ENCODE measurements around the gene DYDC1. TPM values are rescaled to one million over a fixed set of nuclear protein-coding genes. Genes with fewer than 3 reads are reported as not detected.

DYDC1 gene
- total RNA-seq, 1 donor from 2014 or later = not detected

DNA sequence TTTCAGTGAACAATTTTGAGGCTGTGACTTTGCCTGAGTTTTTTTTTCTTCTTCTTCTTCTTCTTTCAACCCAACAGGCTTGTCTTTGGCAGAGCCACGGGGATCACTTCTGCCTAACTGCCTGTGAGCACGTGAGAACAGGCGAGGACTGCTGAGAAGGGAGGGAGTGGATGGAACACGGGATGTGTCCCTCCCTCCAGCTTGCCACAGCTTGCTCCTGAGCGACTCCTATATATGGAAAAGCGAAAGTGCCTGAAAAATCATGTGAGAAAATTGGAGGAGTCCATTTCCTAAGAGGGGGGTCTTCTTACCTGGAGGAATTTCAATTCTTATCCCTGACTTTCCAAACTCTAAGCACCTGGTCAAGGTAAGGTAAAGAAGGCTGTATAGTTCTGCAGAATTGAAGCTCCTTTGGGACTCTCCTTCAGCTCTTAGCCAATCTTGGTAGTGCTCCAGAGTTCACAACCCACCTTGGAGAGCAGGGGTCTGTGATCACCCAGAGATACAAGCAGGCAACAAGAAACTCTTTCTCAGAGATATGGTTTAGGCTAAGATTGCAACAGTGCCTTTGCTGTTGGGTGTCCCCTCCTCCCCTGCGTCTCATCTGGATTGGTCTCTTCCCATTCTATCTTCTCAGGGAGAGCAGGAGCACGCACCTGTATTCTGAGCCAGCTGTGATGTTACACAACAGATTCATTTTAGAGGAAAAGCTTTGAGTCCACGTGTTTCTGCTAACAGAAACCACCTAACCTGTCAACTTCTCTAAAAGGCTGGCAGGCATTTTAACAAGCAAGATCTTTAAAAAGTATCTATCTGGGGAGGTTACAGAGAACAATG is 66.9 kb downstream of the DYDC1 start, which contains the start of gene MAT1A:
TSS of gene MAT1A (minus strand) at position 208 of the 837 bp plus-strand sequence. CDS start 235 bp downstream, outside the sequence.
- Histone ChIP-seq H3K79me2 (ENCODE audit: insufficient read depth, low read length) (no peaks in the 10 kb centered on the region), H3K4me3 (ENCODE audit: insufficient read depth, low read depth, low read length) (no peak within 1 kb of the TSS), H2AFZ (ENCODE audit: low read depth, low read length) (no peak within 1 kb of the TSS), H3K9ac (ENCODE audit: low read length) (no peak within 1 kb of the TSS), H3K4me2 (ENCODE audit: low read length) (no peak within 1 kb of the TSS), H4K20me1 (ENCODE audit: insufficient read depth, low read length) (no peaks in the 10 kb centered on the region), H3K4me1 (ENCODE audit: insufficient read depth, low read length) (no peaks in the 10 kb centered on the region), H3K27ac (ENCODE audit: low read depth, low read length) (no peak within 1 kb of the TSS), H3K27me3 (ENCODE audit: insufficient read depth, low read length) (peaks cover 6% of the 10 kb centered on the region), H3K36me3 (ENCODE audit: insufficient read depth, low read length) (no peaks in the 10 kb centered on the region), H3K9me3 (ENCODE audit: insufficient read depth, low read depth, low read length) (no peaks in the 10 kb centered on the region)
- Mint-ChIP-seq H3K36me3 (ENCODE audit: low read depth, unreplicated experiment) (no peaks in the 10 kb centered on the region), H3K4me1 (ENCODE audit: low read depth, unreplicated experiment) (no peaks in the 10 kb centered on the region), H3K9me3 (ENCODE audit: unreplicated experiment) (peaks cover 2% of the 10 kb centered on the region), H3K27ac (ENCODE audit: unreplicated experiment) (no peak within 1 kb of the TSS), H3K4me3 (ENCODE audit: unreplicated experiment) (no peak within 1 kb of the TSS), H3K27me3 (ENCODE audit: low read depth, unreplicated experiment) (peaks cover 2% of the 10 kb centered on the region)
- TF ChIP-seq EZH2 (IDR thresholded peaks at IDR 0.05; ENCODE audit: insufficient read depth, low read length) = no peak
- TF ChIP-seq, protein P1, sequence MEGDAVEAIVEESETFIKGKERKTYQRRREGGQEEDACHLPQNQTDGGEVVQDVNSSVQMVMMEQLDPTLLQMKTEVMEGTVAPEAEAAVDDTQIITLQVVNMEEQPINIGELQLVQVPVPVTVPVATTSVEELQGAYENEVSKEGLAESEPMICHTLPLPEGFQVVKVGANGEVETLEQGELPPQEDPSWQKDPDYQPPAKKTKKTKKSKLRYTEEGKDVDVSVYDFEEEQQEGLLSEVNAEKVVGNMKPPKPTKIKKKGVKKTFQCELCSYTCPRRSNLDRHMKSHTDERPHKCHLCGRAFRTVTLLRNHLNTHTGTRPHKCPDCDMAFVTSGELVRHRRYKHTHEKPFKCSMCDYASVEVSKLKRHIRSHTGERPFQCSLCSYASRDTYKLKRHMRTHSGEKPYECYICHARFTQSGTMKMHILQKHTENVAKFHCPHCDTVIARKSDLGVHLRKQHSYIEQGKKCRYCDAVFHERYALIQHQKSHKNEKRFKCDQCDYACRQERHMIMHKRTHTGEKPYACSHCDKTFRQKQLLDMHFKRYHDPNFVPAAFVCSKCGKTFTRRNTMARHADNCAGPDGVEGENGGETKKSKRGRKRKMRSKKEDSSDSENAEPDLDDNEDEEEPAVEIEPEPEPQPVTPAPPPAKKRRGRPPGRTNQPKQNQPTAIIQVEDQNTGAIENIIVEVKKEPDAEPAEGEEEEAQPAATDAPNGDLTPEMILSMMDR (IDR thresholded peaks at IDR 0.05; ENCODE audit: insufficient read depth, low read depth, low read length) = no peak
- DNase-seq (ENCODE audit: low read depth) (no peak), FAIRE-seq (no peak)

DNA sequence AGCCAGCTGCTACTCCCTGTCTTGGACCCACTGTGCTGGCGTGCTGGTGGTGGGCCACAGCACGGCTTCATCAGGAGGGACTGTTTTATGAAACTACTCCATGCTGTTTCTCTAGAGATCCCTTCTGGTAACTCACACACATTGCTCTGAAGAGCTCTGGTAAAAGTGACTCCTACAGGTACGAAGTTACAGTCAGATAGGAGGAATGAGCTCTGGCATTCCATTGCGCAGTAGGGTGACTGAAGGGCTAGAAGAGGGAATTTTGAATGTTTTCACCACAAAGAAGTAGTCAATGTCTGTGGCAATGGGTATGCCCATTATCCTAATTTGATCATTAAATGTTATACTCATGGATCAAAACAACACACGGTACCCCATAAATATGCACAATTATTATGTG is 67.7 kb downstream of the DYDC1 start:
- Mint-ChIP-seq H3K27ac (ENCODE audit: unreplicated experiment) (no peak overlapping the region), H3K4me1 (ENCODE audit: low read depth, unreplicated experiment) (no peaks in the 10 kb centered on the region), H3K9me3 (ENCODE audit: unreplicated experiment) (peaks cover 2% of the 10 kb centered on the region), H3K36me3 (ENCODE audit: low read depth, unreplicated experiment) (no peaks in the 10 kb centered on the region), H3K27me3 (ENCODE audit: low read depth, unreplicated experiment) (peaks cover 2% of the 10 kb centered on the region), H3K4me3 (ENCODE audit: unreplicated experiment) (no peak overlapping the region)
- Histone ChIP-seq H4K20me1 (ENCODE audit: insufficient read depth, low read length) (no peaks in the 10 kb centered on the region), H3K79me2 (ENCODE audit: insufficient read depth, low read length) (no peaks in the 10 kb centered on the region), H3K4me2 (ENCODE audit: low read length) (no peak overlapping the region), H3K27me3 (ENCODE audit: insufficient read depth, low read length) (peaks cover 6% of the 10 kb centered on the region), H3K36me3 (ENCODE audit: insufficient read depth, low read length) (no peaks in the 10 kb centered on the region), H3K9me3 (ENCODE audit: insufficient read depth, low read depth, low read length) (no peaks in the 10 kb centered on the region), H3K27ac (ENCODE audit: low read depth, low read length) (no peak overlapping the region), H2AFZ (ENCODE audit: low read depth, low read length) (no peak overlapping the region), H3K4me1 (ENCODE audit: insufficient read depth, low read length) (no peaks in the 10 kb centered on the region), H3K4me3 (ENCODE audit: insufficient read depth, low read depth, low read length) (no peak overlapping the region), H3K9ac (ENCODE audit: low read length) (no peak overlapping the region)
- DNase-seq (ENCODE audit: low read depth) (no peak), FAIRE-seq (no peak)
- TF ChIP-seq, protein P1 (IDR thresholded peaks at IDR 0.05; ENCODE audit: insufficient read depth, low read depth, low read length) = no peak
- no peak for TF ChIP-seq EZH2 (IDR thresholded peaks at IDR 0.05; ENCODE audit: insufficient read depth, low read length)

Other genes starting within 250 kb of the DYDC1 start
- 1.5 and 2.3 TPM in 2 replicates for gene PLAC9, start 224.0 kb downstream of the DYDC1 start, total RNA-seq
- gene ANXA11, start 151.2 kb downstream of the DYDC1 start, total RNA-seq = 102 and 122 TPM in 2 replicates
- gene MAT1A, start 67.1 kb downstream of the DYDC1 start, total RNA-seq = 0.11 and 0.12 TPM in 2 replicates
- gene DYDC2, start within 50 bp of the DYDC1 start, total RNA-seq = not detected in 2 replicates
- gene PRXL2A, start 51.8 kb upstream of the DYDC1 start, total RNA-seq = 24.3 and 29.9 TPM in 2 replicates
- 134 and 140 TPM in 2 replicates for gene TSPAN14, start 97.6 kb upstream of the DYDC1 start, total RNA-seq
- 0.07 TPM in 1 of 2 replicates, not detected in the other for gene SH2D4B, start 181.1 kb upstream of the DYDC1 start, total RNA-seq